ENCODE measurements around the gene AIPL1. TPM values are rescaled to one million over a fixed set of nuclear protein-coding genes. Genes with fewer than 3 reads are reported as not detected.

Gene AIPL1
- not detected in 2 replicates for total RNA-seq

GRCh38 chr17:6435051-6435450, at the start of gene AIPL1:
TSS of gene AIPL1 (minus strand) at chr17:6435121. CDS start at chr17:6435104, 17 bp downstream.

GRCh38 chr17:6443692-6444570, 9.0 kb upstream of the AIPL1 start, which contains the start of gene PIMREG:
TSS of gene PIMREG (plus strand) at chr17:6444455. CDS start at chr17:6445111, 656 bp downstream.

Other genes with a start within 250 kb of the AIPL1 start
- gene PIMREG, start 9.3 kb upstream of the AIPL1 start, total RNA-seq = 5.4 and 15.2 TPM in 2 replicates
- gene PITPNM3, start 121.4 kb upstream of the AIPL1 start, total RNA-seq = 2.4 and 3.8 TPM in 2 replicates
- gene KIAA0753, start 205.6 kb upstream of the AIPL1 start, total RNA-seq = 12.8 and 16.0 TPM in 2 replicates
- 48.6 and 56.8 TPM in 2 replicates for gene TXNDC17, start 205.9 kb upstream of the AIPL1 start, total RNA-seq
- gene MED31, start 216.5 kb upstream of the AIPL1 start, total RNA-seq = 7.2 and 8.0 TPM in 2 replicates
- 0.46 and 0.72 TPM in 2 replicates for gene C17orf100, start 216.6 kb upstream of the AIPL1 start, total RNA-seq